Left ventricle myocardium inferior (tissue), 1 donor: ENCODE data around the gene KBTBD8. TPM values are rescaled to one million over a fixed set of nuclear protein-coding genes. Genes with fewer than 3 reads are reported as not detected.

ENCODE experiments used
- DNase-seq: peaks from one replicate; pipeline ENCODE4 v3.0.0-alpha.2; 2020
- H3K27ac ChIP-seq: fragments of 200-600 bp; replicated peaks from 2 replicates; pipeline ENCODE4 v1.8.0; 2021
- H3K27me3 ChIP-seq: fragments of 200-600 bp; 2 replicates; pipeline ENCODE4 v1.8.0; 2021; ENCODE audit warnings: low read depth
- H3K36me3 ChIP-seq: fragments of 200-600 bp; 2 replicates; pipeline ENCODE4 v1.8.0; 2021
- H3K4me1 ChIP-seq: fragments of 200-600 bp; 2 replicates; pipeline ENCODE4 v1.8.0; 2021
- H3K4me3 ChIP-seq: fragments of 200-600 bp; 2 replicates; pipeline ENCODE4 v1.8.0; 2021; ENCODE audit warnings: mild to moderate bottlenecking, moderate library complexity
- H3K9me3 ChIP-seq: fragments of 200-600 bp; replicated peaks from 2 replicates; pipeline ENCODE4 v1.8.0; 2021
- CTCF ChIP-seq: fragments of 200-600 bp; IDR thresholded peaks from 2 replicates; pipeline ENCODE4 v1.8.0; 2021; ENCODE audit warnings: antibody characterized with exemption, mild to moderate bottlenecking, borderline replicate concordance
- intact Hi-C: fragments of 100-400 bp; cut with micrococcal nuclease; formaldehyde crosslinking; loops from one replicate; pipeline ENCODE4 v1.11.0; 2022
- total RNA-seq: library from RNA; stranded (reverse); fragmentation: NEBNext Ultra II Directional; extraction: Animal tissue kit (Norgen Biotek cat#: 25700); gene quantifications from one replicate; pipeline ENCODE4 v1.2.1, GENCODE V29; 2021
- donor health status: DM: no; HTN: yes; CAD: no; lungs with severe emphysema.

Gene KBTBD8
- total RNA-seq, 1 donor from 2014 or later: 3.6 TPM

GRCh38 chr3:67012564-67012963, 14.5 kb downstream of the KBTBD8 start:
- no peaks in the 10 kb centered on the region for H3K36me3 ChIP-seq
- no peak for TF ChIP-seq CTCF

DNA sequence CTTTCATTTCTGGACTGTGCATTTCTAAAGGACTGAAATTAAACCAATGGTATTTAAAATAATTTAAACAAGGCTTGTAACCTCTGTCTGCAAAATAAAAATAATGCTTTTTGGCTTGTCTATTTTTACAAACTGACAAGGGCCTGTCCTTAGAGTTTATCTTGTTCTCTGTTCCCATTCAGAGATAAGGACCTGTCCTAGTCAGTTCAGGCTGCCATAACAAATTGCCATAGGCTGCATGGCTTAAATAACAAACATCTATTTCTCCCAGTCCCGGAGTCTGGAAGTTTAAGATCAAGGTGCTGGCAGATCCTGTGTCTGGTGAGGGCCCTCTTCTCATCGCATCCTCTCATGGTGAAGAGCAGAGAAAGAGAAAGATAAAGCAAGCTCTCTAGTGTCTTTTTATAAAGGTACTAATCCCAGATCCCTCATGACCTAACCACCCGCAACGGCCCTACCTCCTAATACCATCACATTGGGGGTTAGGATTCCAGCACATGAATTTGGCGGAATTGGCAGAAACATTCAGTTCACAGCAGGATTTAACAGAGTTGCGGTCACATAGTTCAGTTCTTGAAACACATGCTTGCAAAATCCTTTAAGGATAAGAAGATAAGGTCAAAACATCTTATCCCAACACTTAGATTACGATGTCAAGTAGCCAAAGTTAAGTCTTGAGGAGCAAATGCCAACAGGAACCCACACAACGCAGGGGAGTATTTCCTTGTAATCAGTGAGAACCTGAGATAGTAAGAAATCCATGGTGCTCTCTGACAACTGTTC, 17.8 kb downstream of the KBTBD8 start:
- intact Hi-C loops: no loop called here
- H3K27me3 ChIP-seq: no peaks in the 10 kb centered on the region

More at GRCh38 chr3:67012564-67012963, 14.5 kb downstream of the KBTBD8 start:
- H3K27ac ChIP-seq: no peak overlapping the region
- H3K4me3 ChIP-seq: no peak overlapping the region
- intact Hi-C loops: no loop called here
- no peaks in the 10 kb centered on the region for H3K27me3 ChIP-seq
- H3K4me1 ChIP-seq: peaks cover 28% of the 10 kb centered on the region
- no peak for DNase-seq
- H3K9me3 ChIP-seq: no peaks in the 10 kb centered on the region

DNA sequence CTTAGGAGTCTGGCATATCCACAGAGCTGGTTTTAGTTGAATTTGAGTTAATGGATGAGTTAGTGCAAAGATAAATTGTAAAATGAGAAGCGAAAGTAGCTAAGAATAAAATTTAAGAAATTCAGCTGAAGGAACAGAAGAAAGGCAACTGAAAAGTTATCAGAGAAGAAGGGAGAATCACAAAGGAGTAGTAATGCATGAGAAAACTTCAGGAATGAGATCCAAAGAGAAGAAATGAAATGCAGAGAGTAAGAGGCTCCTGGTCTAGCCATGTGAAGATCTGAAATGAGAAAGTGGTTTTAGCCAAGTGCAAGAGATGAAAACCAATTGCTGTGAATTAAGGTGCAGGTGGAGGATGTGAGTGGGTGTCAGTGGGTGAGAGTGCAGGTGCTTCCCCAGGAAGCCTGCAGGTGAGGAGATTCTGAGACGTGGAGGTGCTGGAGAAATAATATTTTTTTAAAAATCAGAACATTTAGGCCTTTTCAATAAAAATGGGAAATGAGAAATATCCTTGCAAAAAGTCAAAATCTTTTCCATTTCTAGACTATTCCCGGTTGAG, 18.5 kb downstream of the KBTBD8 start:
- TF ChIP-seq CTCF: no peak
- H3K27me3 ChIP-seq: no peaks in the 10 kb centered on the region
- no peaks in the 10 kb centered on the region for H3K9me3 ChIP-seq
- no peaks in the 10 kb centered on the region for H3K36me3 ChIP-seq
- no peak for DNase-seq
- H3K4me1 ChIP-seq: peaks cover 31% of the 10 kb centered on the region
- H3K27ac ChIP-seq: peak overlapping the region; percentile 61
- H3K4me3 ChIP-seq: no peak overlapping the region
- intact Hi-C loops: no loop called here

More for the DNA sequence above, 17.8 kb downstream of the KBTBD8 start:
- no peak for TF ChIP-seq CTCF
- no peak for DNase-seq
- peak overlapping the region; percentile 15 for H3K4me3 ChIP-seq
- H3K36me3 ChIP-seq: no peaks in the 10 kb centered on the region
- peaks cover 31% of the 10 kb centered on the region for H3K4me1 ChIP-seq
- H3K9me3 ChIP-seq: no peaks in the 10 kb centered on the region
- peak overlapping the region; percentile 61 for H3K27ac ChIP-seq

DNA sequence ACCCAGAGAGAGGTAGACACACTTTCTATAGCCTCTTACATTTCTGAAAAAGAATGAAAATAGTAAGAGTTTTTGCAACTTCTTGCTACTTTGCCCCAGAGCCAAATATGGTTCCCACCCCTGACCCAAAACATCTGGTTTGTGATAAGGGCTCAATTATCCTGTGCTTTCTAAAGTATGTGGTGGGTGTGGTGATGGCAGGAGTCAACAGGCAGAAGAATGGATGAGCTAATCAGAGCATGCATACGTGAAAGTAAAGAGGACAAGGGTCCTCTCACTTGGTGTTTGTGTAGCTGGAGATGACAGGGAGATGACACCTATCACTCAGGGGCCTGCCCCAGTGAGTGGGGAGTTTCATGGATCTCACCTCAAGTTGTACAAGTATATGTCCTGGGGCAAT, 19.1 kb downstream of the KBTBD8 start:
- intact Hi-C loops: no loop called here
- Histone ChIP-seq H3K4me3 (no peak overlapping the region), H3K4me1 (peaks cover 31% of the 10 kb centered on the region), H3K27ac (no peak overlapping the region), H3K27me3 (no peaks in the 10 kb centered on the region), H3K9me3 (no peaks in the 10 kb centered on the region), H3K36me3 (no peaks in the 10 kb centered on the region)
- TF ChIP-seq CTCF: no peak
- DNase-seq: no peak

DNA sequence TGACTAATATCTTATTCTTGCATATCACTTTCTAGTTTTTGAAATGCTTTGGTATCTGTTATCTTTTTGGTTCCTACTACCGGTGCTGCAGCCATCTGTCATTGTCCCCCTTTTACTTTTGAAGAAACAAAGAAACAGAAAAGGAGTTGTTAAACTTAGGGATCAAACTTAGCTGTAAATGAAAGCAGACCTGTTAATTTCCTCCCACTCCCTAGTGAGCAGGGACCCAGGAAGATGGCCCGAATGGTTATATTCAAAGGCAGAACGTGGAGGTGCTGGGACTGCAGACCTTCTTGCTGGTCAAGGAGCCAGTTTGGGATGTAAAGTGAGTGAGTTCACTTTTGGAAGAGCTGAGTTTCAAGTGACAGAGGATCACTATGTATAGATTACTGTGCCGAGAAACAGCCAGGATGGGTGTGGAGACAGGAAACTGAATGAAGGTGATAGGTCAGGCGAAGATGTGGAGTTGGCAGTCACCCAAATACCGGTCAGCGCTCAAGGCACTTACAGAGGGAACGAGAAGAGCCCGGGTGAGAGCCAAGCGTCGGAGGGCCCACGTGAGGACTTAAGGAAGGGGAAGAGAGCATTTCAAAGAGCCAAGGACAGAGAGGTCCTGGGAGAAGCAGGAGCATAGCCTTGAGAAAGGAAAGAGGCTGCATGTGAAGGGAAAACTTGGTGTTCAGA, 20.1 kb downstream of the KBTBD8 start:
- Histone ChIP-seq H3K36me3 (no peaks in the 10 kb centered on the region), H3K4me3 (peak overlapping the region; percentile 27), H3K4me1 (peaks cover 31% of the 10 kb centered on the region), H3K27me3 (no peaks in the 10 kb centered on the region), H3K27ac (peak overlapping the region; percentile 66), H3K9me3 (no peaks in the 10 kb centered on the region)
- DNase-seq: peak; percentile 61
- no peak for TF ChIP-seq CTCF
- intact Hi-C loops: no loop called here
